Skeletal muscle tissue (tissue), 4 donors: ENCODE results near the gene KHDRBS2. TPM values are rescaled to one million over a fixed set of nuclear protein-coding genes. Genes with fewer than 3 reads are reported as not detected.

Experiments
- H3K27ac ChIP-seq: one replicate; pipeline ENCODE4 v1.7.0; 2013; ENCODE audit warnings: mild to moderate bottlenecking, low read depth, low read length, inconsistent platforms
- H3K27me3 ChIP-seq, 3 donors: one replicate each; pipeline ENCODE4 v1.7.0; 2013; ENCODE audit warnings: low read length in 3 of 3; ENCODE audit not compliant: control insufficient read depth in 3 of 3, insufficient read depth in 3 of 3
- H3K36me3 ChIP-seq, 3 donors: one replicate each; pipeline ENCODE4 v1.7.0; 2013; ENCODE audit warnings: low read length in 3 of 3; ENCODE audit not compliant: control insufficient read depth in 3 of 3, insufficient read depth in 3 of 3
- H3K4me1 ChIP-seq, 3 donors: one replicate each; pipeline ENCODE4 v1.7.0; 2013; ENCODE audit warnings: low read length in 3 of 3, mild to moderate bottlenecking in 3 of 3; ENCODE audit not compliant: control insufficient read depth in 3 of 3, insufficient read depth in 3 of 3
- H3K4me3 ChIP-seq, 3 donors: one replicate each; pipeline ENCODE4 v1.7.0; 2013; ENCODE audit warnings: low read length in 3 of 3
- H3K9ac ChIP-seq, 3 donors: one replicate each; pipeline ENCODE4 v1.7.0; 2013; ENCODE audit warnings: low read length in 3 of 3, mild to moderate bottlenecking in 3 of 3, moderate library complexity in 2 of 3, low read depth in 1 of 3
- H3K9me3 ChIP-seq, 3 donors: one replicate each; pipeline ENCODE4 v1.7.0; 2013; ENCODE audit warnings: low read length in 3 of 3; ENCODE audit not compliant: control insufficient read depth in 3 of 3
- total RNA-seq: library from RNA; depleted of rRNA; stranded (reverse); fragments of >200 nt; gene quantifications from one replicate; pipeline ENCODE4 v1.2.3, GENCODE V29; 2014
- donor health status: Osteomylitis.

Gene KHDRBS2
- total RNA-seq, 1 donor from 2014 or later: under 0.01 TPM

- H3K4me3 ChIP-seq: no peak overlapping the region
- H3K27me3 ChIP-seq: no peaks in the 10 kb centered on the region
- no peaks in the 10 kb centered on the region for H3K36me3 ChIP-seq
- no peak overlapping the region for H3K9ac ChIP-seq
- H3K9me3 ChIP-seq: no peaks in the 10 kb centered on the region
- no peaks in the 10 kb centered on the region for H3K4me1 ChIP-seq
- H3K27ac ChIP-seq: no peak overlapping the region
These were observed 597.9 kb downstream of the KHDRBS2 start for GRCh38 chr6:61688165-61688564.

- Histone ChIP-seq H3K9ac (no peak overlapping the region), H3K36me3 (no peaks in the 10 kb centered on the region), H3K27me3 (no peaks in the 10 kb centered on the region), H3K4me1 (no peaks in the 10 kb centered on the region), H3K4me3 (no peak overlapping the region), H3K9me3 (no peaks in the 10 kb centered on the region), H3K27ac (no peak overlapping the region)
These were observed 603.5 kb downstream of the KHDRBS2 start for GRCh38 chr6:61682562-61682961.

- Histone ChIP-seq H3K27ac (no peak overlapping the region), H3K4me3 (no peak overlapping the region), H3K9ac (no peak overlapping the region), H3K27me3 (no peaks in the 10 kb centered on the region), H3K9me3 (no peaks in the 10 kb centered on the region), H3K4me1 (no peaks in the 10 kb centered on the region), H3K36me3 (no peaks in the 10 kb centered on the region)
These were observed 606.4 kb downstream of the KHDRBS2 start for GRCh38 chr6:61679625-61680024.

- H3K4me1 ChIP-seq: no peaks in the 10 kb centered on the region
- no peak overlapping the region for H3K4me3 ChIP-seq
- H3K9ac ChIP-seq: no peak overlapping the region
- H3K27ac ChIP-seq: no peak overlapping the region
- no peaks in the 10 kb centered on the region for H3K27me3 ChIP-seq
- H3K36me3 ChIP-seq: no peaks in the 10 kb centered on the region
- H3K9me3 ChIP-seq: no peaks in the 10 kb centered on the region
These were observed 610.3 kb downstream of the KHDRBS2 start for GRCh38 chr6:61675734-61676133.

- Histone ChIP-seq H3K27me3 (no peaks in the 10 kb centered on the region), H3K36me3 (no peaks in the 10 kb centered on the region), H3K4me1 (no peaks in the 10 kb centered on the region), H3K27ac (no peak overlapping the region), H3K4me3 (no peak overlapping the region), H3K9me3 (no peaks in the 10 kb centered on the region), H3K9ac (no peak overlapping the region)
These were observed 636.2 kb downstream of the KHDRBS2 start for GRCh38 chr6:61649845-61650244.

- no peak overlapping the region for H3K4me3 ChIP-seq
- no peaks in the 10 kb centered on the region for H3K27me3 ChIP-seq
- H3K9me3 ChIP-seq: no peaks in the 10 kb centered on the region
- H3K9ac ChIP-seq: no peak overlapping the region
- H3K4me1 ChIP-seq: no peaks in the 10 kb centered on the region
- no peak overlapping the region for H3K27ac ChIP-seq
- no peaks in the 10 kb centered on the region for H3K36me3 ChIP-seq
These were observed 645.6 kb downstream of the KHDRBS2 start for GRCh38 chr6:61640463-61640862.
